ENCODE measurements around the gene CARS1.

Gene CARS1

DNA sequence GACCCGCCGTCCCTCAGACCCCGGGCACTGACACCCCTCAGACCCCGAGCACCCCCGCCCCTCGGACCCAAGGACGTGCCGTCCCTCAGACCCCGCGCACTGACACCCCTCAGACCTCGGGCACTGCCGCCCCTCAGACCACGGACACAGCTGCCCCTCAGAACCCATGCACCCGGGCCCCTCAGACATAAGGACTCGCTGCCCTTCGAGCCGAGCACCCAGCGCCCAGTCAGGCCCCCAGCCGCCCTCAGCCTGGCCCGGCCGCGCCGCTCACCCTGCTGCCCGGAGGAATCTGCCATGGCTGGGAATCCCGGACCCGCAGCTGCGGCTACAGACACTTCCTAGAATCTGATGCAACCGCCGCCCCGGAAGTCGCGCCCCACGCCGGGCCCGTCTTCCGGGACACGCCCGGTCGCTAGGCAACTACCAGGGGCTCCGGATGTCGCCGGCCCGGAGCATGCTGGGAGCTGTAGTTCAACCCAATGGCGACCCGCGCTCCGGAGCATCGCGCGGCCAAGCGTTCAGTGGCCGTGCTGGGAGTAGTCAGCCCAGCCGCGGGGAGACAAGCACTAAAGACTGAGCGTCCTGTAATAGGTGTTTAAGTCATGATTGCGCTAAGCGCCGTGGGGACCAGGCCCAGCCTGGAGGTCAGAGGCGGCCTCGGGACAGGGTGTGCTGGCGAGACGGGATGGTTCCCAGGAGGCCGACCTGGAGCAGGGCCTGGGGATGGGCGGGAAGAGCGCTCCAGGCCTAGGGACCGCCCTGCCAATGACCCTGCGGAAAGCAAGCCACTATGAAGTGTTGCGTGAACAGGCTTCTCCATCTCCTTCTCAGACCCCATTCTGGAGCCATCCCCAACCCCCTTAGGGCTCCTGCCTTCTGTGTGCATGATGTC lies at the start of gene CARS1:
CARS1 (minus strand) TSS at position 355 of the 895 bp plus-strand sequence; CDS start at position 299, 56 bp downstream.
- no peak for FAIRE-seq

DNA sequence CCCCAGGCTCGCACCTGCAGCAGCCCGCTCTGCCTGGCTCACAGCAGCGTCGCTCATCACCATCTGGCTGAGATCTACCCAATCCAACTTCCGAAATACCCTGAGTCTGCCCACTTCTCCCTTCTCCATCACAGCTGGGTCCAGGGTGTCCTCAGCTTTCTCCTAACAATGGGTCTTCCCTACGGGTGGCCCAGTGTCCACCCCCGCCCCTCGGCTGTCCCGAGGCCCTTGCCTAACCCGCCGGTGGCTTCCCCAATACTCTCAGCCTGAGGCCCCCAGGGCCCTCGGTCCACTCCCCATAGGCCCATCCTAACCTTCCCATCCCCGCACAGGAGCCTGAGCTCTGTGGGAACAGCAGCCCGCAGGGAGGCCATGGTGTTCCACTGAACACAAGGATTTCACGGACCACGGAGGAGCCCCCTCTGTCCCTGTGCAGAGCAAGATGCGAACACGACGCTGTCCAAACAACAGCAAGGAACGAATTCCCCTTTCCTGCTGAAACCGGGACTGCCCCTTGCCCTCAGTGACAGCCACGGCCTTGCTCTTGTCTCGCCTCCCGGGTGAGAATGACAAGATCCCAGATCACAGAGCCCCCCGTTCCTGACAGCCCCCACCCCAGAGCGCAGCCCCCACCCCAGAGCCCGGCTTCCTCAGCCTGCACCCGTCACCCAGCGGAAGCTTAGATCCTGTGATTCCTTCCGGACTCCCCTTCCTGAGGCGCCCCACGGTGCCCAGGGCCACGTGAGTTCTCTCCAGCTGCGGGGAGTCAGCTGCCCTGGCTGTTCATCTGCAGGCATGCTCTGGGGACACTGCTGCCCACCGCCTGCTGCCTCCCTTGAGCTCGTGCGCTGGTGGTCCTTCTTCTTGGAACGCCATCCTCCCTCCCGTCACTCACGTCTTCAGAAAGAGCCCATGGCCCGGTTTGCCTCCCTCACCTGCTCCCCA lies 48.8 kb upstream of the CARS1 start:
- no peak for FAIRE-seq

GRCh38 chr11:3104961-3105790 lies 48.0 kb upstream of the CARS1 start:
- FAIRE-seq, result no peak

- FAIRE-seq, result no peak
These were observed 47.0 kb upstream of the CARS1 start for GRCh38 chr11:3104051-3104714.

GRCh38 chr11:3103076-3103475 lies 45.9 kb upstream of the CARS1 start:
- no peak for FAIRE-seq

GRCh38 chr11:3102641-3102921 lies 45.4 kb upstream of the CARS1 start:
- FAIRE-seq, result no peak

DNA sequence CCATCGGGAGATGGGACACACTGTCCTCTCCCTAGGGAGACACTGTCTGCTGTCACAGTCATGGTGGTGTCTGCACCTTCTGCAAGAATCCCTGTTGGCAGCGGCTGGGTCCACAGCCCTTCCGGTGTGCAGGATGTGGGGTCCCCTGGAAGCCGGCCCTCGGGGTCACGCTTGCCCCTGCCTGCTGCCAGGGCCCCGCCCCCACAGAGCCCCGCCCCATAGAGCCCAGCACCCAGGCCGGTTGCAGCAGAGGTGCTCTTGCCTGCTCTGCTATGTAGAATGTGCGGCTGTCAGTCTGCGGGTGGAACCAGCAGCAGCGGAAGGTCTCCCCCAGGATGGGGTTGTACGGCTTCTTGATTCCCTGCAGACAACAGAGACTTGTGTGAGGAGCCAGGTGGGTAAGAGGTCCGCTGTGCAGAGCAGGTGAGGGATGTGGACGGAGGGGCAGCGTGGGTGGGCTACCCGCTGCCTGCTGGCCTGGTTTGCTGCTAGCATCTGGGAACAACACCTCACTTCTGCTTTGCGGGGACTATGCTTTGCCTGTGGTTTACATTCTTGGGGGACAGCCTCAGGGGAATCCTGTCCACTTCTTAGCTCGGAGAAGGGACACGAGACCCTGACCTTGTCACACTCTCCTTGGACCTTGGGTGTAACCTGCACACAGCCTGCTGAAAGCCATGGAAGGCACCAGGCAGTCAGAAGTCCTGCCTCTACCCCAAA lies 44.9 kb upstream of the CARS1 start:
- no peak for FAIRE-seq

DNA sequence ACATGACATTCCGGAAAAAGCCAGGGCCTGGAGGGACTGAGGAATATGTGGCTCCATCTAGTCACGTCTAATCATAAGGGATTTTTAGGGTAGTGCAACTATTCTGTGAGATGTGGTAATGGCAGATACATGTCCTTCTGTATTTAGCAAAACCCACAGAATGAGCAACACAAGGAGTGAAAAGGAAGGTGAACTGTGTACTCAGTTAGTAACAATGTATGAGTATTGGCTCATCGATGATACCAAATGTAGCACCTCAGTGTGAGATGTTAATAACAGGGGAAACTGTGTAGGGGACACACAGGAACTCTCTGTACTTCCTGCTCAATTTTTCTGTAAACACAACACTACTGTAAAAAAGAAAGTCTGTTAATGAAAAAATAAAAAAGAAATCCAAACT lies 42.0 kb upstream of the CARS1 start:
- FAIRE-seq, result no peak

GRCh38 chr11:3096909-3097530 lies 39.8 kb upstream of the CARS1 start:
- FAIRE-seq, result no peak

- FAIRE-seq, result no peak
These were observed 38.6 kb upstream of the CARS1 start for GRCh38 chr11:3095712-3096361.

DNA sequence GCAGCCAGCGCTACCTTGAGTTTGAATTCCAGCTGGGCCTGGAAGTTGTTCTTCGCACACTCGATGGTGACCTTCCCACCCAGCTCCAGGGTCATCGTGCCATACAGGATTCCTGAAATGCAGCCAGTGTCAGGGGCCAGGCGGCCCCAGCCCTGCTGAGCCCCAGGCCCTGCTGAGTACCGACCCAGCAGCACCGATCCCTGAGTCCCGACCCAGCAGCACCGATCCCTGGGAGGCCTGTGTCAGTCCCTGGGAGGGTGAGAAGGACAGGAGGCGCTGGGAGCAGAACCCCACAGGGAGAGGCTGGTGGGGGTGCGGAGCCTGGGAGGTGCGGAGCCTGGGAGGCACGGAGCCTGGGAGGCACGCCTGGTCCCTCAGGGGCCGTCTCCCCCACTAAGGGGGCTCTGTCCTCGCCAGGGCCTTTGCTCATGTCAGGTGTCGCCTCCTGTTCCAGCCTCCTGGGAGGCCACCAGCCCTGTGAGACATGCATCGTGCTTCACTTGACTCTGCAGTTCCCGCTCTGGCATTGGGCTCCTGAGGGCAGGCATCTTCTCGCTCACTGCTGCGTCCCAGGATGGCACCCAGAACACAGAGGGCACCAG lies 37.1 kb upstream of the CARS1 start:
- no peak for FAIRE-seq

DNA sequence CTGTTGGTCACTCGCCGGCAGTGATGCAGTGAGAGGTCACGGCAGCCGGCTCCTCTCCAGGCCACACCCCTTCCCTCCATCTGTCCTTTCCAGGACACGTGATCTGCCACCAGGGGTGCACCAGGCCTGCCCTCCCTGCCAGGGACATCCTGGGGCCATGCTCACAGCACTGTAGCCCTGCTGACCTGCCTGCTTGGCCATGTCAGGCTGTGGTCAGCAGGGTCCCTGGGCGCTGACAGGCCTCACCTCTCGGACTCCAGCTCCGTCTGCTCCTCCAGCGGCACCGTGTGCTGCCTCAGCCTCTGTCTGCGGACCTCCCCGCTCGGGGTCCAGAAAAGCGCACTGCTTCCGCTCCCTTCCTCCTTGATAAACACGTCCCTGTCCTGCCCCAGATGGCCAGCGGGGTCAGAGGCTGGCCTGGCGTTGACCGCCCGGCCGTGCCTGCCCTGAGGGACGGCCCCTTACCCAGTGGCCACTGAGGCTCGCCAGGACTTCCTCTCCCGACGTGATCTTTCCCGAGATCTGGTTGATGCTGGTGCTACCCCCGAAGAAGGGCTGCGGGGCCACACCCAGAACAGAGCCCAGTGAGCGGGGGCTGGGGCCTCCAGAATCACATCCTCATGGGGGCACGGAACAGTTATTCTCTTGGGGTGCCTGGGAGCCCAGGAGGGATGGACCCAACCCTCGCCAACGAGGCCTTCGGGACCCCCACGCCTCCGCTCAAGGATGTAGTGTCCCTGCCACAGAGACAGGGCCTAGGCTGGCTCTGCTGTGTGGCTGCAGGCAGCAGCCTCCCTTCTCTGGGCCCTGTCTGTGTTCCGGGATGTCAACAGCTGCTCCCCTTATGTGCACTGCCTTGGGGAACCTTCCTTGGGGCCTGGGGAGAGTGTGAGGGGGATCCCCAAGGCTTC lies 36.3 kb upstream of the CARS1 start:
- no peak for FAIRE-seq

DNA sequence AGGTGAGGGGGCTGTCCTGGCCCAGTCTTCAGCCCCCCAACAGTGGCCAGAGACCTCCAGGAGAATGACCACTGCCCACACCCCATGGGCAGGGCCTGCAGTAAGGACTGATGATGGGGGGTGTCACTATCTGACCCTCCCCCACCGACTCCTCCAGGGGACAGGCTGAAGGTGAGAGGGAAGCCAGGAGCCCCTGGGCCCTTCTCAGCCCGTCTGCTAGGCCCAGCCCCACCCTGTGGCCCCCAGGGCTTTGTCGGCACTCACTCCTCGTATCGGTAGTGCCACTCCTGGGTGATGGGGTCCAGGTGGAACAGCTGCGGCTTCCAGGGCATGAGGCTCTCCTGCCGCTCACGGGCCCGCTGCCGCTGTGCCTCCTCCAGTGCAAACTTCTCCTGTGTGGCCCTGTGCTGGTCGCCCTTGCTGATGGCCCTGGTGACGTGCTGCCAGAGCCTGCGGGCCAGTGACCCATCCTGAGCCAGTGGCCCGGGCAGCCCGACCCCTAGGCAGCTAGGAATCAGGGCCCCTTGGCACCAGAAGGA lies 35.4 kb upstream of the CARS1 start:
- no peak for FAIRE-seq

GRCh38 chr11:3091846-3092602 lies 34.8 kb upstream of the CARS1 start:
- FAIRE-seq, result no peak

DNA sequence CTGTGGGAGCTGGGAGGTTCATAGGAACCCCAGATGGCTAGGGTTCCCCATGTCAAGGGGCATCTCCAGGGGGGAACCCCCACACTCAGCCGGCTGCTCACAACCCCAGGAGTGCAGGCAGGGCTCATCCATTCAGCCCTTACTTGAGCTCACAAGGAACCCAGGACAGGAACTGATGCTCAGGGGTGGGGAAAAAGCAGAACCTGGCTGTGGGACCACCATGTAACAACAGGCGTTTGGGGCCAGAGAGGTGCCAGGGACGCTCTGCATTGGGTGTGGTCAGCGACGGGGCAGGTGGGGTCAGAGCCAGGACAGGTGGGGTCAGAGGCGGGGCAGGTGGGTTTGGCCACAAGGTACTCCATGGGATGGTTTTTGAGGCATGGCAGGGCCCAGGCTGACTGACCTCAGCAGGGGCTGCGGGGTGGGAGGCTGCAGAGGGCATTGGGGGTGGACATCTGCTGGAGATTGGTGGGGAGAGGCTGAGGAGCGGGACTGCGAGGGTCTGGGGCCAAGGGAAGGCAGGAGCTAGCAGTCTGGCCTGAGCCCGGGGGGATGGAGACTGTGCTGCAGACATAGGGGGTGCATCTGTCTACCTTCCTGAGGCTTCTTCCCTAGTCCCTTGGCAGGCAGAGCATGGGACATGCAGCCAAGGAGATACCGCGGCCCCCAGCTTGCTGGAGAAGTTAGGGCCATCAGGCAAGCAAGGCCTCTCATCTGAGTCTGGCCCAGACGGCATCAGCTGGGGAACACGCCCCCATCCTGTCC lies 34.0 kb upstream of the CARS1 start:
- FAIRE-seq, result no peak

DNA sequence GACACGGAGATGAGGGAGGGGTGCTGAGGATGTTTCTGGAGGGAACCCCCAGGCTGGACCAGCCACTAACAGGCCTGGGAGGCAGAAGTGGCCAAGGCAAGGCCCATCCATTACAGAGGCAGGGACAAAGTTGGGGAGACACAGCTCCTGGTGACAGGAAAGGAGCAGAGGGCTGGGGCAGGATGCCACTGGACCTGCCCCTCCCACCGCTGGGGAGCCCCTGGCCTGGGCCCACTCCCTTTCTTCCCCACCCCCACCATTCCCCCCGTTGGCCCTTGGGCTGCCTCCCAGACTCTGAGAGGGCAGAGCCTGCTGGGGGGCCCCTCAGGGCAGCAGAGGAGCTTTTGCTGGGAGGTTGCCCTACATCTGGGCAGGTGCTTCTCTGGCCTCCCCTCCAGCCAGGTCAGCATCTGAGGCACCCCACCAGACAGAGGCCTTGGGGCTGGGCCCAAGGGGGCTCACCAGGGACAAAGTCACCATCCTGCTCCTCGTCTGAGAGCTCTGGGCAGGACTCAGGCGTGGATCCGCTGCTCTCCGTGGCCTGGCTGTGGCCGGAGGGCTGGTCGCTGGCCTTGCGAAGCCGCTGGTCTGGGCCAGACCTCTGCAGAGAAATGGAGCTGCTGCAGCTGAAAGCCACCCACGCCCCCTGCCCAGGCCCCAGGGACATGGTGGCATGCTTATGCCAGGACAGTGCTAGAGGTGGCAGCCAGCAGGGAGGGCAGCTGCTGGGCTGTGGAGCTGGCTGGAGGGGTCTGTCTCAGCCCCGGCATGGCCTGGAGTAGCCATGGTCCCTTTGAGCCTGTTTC lies 33.1 kb upstream of the CARS1 start:
- no peak for FAIRE-seq
